OCI-LY1 (cell line): ENCODE results near the gene SNRPD3.

Source experiments
- H2AFZ ChIP-seq: fragments of 200-600 bp; sonication (generic), shearing (Covaris generic); 2 replicates; pipeline ENCODE4 v1.6.0; 2014; ENCODE audit warnings: antibody characterized with exemption, mild to moderate bottlenecking, low read length
- H3F3A ChIP-seq: fragments of 200-600 bp; sonication (generic), shearing (Covaris generic); 2 replicates; pipeline ENCODE4 v1.6.0; 2014; ENCODE audit warnings: mild to moderate bottlenecking, antibody characterized with exemption, low read length, moderate library complexity; ENCODE audit not compliant: insufficient read depth
- H3K27ac ChIP-seq: fragments of 200-600 bp; sonication (generic); 2 replicates; pipeline ENCODE4 v1.5.1; 2014; ENCODE audit warnings: low read length, mixed run types, mild to moderate bottlenecking, low read depth; ENCODE audit not compliant: poor library complexity, severe bottlenecking
- H3K27me3 ChIP-seq: fragments of 200-600 bp; sonication (generic); 2 replicates; pipeline ENCODE4 v1.6.0; 2014; ENCODE audit warnings: antibody characterized with exemption, mild to moderate bottlenecking, low read length, moderate library complexity; ENCODE audit not compliant: insufficient read depth
- H3K36me3 ChIP-seq: fragments of 200-600 bp; sonication (generic); 2 replicates; pipeline ENCODE4 v1.6.1; 2014; ENCODE audit warnings: mild to moderate bottlenecking, antibody characterized with exemption, low read length, moderate library complexity, mixed read lengths; ENCODE audit not compliant: insufficient read depth
- H3K4me1 ChIP-seq: fragments of 200-600 bp; sonication (generic); 2 replicates; pipeline ENCODE4 v1.5.1; 2014; ENCODE audit warnings: mild to moderate bottlenecking, low read length, moderate library complexity; ENCODE audit not compliant: insufficient read depth, severe bottlenecking
- H3K4me2 ChIP-seq: fragments of 200-600 bp; sonication (generic), shearing (Covaris generic); 2 replicates; pipeline ENCODE4 v1.6.1; 2014; ENCODE audit warnings: low read length
- H3K4me3 ChIP-seq: fragments of 200-600 bp; sonication (generic); 2 replicates; pipeline ENCODE4 v1.5.1; 2014; ENCODE audit warnings: low read length, low read depth, mild to moderate bottlenecking, mixed read lengths; ENCODE audit not compliant: poor library complexity, severe bottlenecking
- H3K79me2 ChIP-seq: fragments of 200-600 bp; shearing (Covaris generic); 2 replicates; pipeline ENCODE4 v1.6.1; 2016; ENCODE audit warnings: mixed run types, low read length, mixed read lengths; ENCODE audit not compliant: insufficient read depth
- H3K9ac ChIP-seq: fragments of 200-600 bp; sonication (generic), shearing (Covaris generic); 2 replicates; pipeline ENCODE4 v1.6.1; 2014; ENCODE audit warnings: mild to moderate bottlenecking, low read length, mixed read lengths
- H3K9me2 ChIP-seq: fragments of 200-600 bp; sonication (generic), shearing (Covaris generic); 2 replicates; pipeline ENCODE4 v1.6.1; 2014; ENCODE audit warnings: low read depth, mild to moderate bottlenecking, low read length, mixed read lengths
- H3K9me3 ChIP-seq: fragments of 200-600 bp; shearing (Covaris generic); 2 replicates; pipeline ENCODE4 v1.6.1; 2014; ENCODE audit warnings: low read length, mixed read lengths
- H4K20me1 ChIP-seq: fragments of 200-600 bp; sonication (generic), shearing (Covaris generic); 2 replicates; pipeline ENCODE4 v1.6.0; 2016; ENCODE audit warnings: mild to moderate bottlenecking, low read length; ENCODE audit not compliant: insufficient read depth
- EZH2 ChIP-seq: fragments of 200-600 bp; sonication (generic), shearing (Covaris generic); IDR thresholded peaks from 2 replicates; pipeline ENCODE4 v1.8.0; 2017; ENCODE audit warnings: borderline replicate concordance, mixed run types, mild to moderate bottlenecking, antibody characterized with exemption, low read length, moderate library complexity, mixed read lengths
- TF ChIP-seq, protein P1 (sequence below): fragments of 200-600 bp; sonication (generic), shearing (Covaris generic); IDR thresholded peaks from 2 replicates; pipeline ENCODE4 v1.5.1; 2017; ENCODE audit warnings: mild to moderate bottlenecking, antibody characterized with exemption, low read length, moderate library complexity, mixed read lengths

Gene SNRPD3

DNA sequence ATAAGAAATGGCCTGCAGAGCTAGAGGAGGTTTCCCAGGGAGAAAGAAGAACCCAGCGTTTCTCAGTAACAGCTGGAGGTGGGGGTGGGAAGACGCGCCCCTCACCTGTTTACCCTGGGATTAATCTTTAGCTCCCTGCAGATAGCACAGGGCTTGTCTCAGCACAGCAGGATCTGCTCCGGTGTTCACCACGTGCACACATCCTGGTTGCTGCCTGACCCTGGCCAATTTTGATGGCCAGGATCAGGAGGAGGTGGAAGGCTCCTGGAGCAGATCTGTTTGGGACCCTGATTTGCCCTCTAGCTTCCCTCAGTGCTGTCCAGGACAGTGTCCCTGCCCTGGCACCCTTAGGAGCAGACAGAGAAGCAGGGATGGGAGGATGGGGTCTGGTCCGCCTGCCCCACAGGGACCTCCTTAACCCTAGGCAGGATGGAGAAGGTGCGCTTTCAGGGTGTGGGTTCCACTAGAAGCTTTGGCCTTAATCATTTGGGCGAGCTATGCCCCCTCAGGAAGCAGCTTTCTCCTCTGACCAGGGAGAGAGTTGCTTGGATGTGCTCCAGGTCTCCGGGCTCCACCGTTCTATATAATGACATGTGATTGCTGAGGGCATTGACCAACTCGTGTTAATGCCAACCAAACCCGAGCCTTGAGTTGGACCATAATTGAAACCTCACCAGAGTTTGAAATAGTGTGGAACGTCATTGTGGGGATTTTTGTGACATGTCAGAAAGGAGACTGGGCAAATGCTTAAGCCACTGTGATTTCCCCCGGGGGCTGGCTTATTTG is 41.4 kb upstream of the SNRPD3 start:
- Histone ChIP-seq H3K9me2 (no peaks in the 10 kb centered on the region), H4K20me1 (no peaks in the 10 kb centered on the region), H3K4me3 (no peak overlapping the region), H3K27ac (no peak overlapping the region), H3K4me2 (no peak overlapping the region), H3K79me2 (no peaks in the 10 kb centered on the region), H3K9me3 (no peaks in the 10 kb centered on the region), H3K36me3 (no peaks in the 10 kb centered on the region), H3F3A (no peaks in the 10 kb centered on the region), H3K9ac (no peak overlapping the region), H3K27me3 (no peaks in the 10 kb centered on the region), H3K4me1 (peaks cover 31% of the 10 kb centered on the region), H2AFZ (no peak overlapping the region)
- TF ChIP-seq, protein P1, sequence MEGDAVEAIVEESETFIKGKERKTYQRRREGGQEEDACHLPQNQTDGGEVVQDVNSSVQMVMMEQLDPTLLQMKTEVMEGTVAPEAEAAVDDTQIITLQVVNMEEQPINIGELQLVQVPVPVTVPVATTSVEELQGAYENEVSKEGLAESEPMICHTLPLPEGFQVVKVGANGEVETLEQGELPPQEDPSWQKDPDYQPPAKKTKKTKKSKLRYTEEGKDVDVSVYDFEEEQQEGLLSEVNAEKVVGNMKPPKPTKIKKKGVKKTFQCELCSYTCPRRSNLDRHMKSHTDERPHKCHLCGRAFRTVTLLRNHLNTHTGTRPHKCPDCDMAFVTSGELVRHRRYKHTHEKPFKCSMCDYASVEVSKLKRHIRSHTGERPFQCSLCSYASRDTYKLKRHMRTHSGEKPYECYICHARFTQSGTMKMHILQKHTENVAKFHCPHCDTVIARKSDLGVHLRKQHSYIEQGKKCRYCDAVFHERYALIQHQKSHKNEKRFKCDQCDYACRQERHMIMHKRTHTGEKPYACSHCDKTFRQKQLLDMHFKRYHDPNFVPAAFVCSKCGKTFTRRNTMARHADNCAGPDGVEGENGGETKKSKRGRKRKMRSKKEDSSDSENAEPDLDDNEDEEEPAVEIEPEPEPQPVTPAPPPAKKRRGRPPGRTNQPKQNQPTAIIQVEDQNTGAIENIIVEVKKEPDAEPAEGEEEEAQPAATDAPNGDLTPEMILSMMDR: no peak
- TF ChIP-seq EZH2: no peak

DNA sequence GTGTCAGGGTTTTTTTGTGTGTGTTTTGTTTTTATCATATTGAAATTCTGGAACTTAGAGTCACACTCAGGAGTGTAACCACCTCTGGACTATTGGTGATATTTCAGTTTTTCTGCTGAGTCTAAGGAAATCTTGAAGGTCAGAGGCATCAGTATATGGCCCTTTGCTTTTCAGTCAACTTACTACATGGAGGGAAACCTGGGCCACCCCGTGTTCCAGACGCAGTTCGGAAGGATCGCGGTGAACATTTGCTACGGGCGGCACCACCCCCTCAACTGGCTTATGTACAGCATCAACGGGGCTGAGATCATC is 40.8 kb upstream of the SNRPD3 start:
- no peak overlapping the region for H3K4me2 ChIP-seq
- no peaks in the 10 kb centered on the region for H3F3A ChIP-seq
- peaks cover 27% of the 10 kb centered on the region for H3K4me1 ChIP-seq
- H3K27ac ChIP-seq: no peak overlapping the region
- TF ChIP-seq, protein P1: no peak
- no peak for TF ChIP-seq EZH2
- no peak overlapping the region for H3K9ac ChIP-seq
- no peaks in the 10 kb centered on the region for H4K20me1 ChIP-seq
- H3K79me2 ChIP-seq: no peaks in the 10 kb centered on the region
- no peaks in the 10 kb centered on the region for H3K36me3 ChIP-seq
- H3K9me2 ChIP-seq: no peaks in the 10 kb centered on the region
- H3K27me3 ChIP-seq: no peaks in the 10 kb centered on the region
- no peak overlapping the region for H2AFZ ChIP-seq
- H3K4me3 ChIP-seq: no peak overlapping the region
- no peaks in the 10 kb centered on the region for H3K9me3 ChIP-seq

DNA sequence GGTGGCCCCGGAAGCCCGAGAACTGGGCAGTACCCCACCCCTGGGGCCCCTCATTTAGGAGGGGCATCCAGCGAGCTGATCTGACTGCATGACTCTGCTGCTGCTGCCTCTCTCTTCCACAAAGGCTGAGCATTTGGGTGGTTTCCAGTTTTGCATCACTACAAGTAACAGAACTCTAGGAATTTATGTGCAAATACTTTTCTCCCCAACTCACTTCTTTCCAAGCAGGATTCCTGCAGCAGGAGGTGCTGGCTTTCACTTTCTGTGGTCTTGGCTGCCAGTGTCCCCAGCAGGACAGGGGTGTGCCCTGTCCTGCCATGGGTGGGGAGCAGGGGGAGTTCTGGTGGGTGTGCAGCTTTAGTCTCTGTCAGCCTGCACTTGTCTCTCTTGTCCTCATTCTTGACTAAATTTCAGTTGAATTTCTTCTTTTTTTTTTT is 39.5 kb upstream of the SNRPD3 start:
- Histone ChIP-seq H2AFZ (no peak overlapping the region), H3K9me3 (no peaks in the 10 kb centered on the region), H3K27ac (no peak overlapping the region), H3F3A (no peaks in the 10 kb centered on the region), H4K20me1 (no peaks in the 10 kb centered on the region), H3K79me2 (no peaks in the 10 kb centered on the region), H3K4me3 (no peak overlapping the region), H3K27me3 (no peaks in the 10 kb centered on the region), H3K4me2 (no peak overlapping the region), H3K9me2 (no peaks in the 10 kb centered on the region), H3K4me1 (peaks cover 13% of the 10 kb centered on the region), H3K36me3 (no peaks in the 10 kb centered on the region), H3K9ac (no peak overlapping the region)
- TF ChIP-seq, protein P1: no peak
- no peak for TF ChIP-seq EZH2
